GM12878 (cell line): Measurements from ENCODE around the gene ARMC3. TPM values are rescaled to one million over a fixed set of nuclear protein-coding genes. Genes with fewer than 3 reads are reported as not detected.

Experiments used
- ATAC-seq: fragments of 200-7000 bp; cut with Tn5 transposase; 3 replicates; pipeline ENCODE4 v1.9.1; 2020; ENCODE audit warnings: mild to moderate bottlenecking, moderate library complexity
- BruUV-seq: library from RNA; stranded (reverse); fragments of 400-500 nt; replicated peaks from 2 replicates; lab custom pipeline; 2021; lab: Mats Ljungman, UMichigan
- CTCF ChIA-PET: fragments of 300-600 bp; sonication (Branson Sonifier 250); formaldehyde crosslinking; extraction: SDS; loops from one replicate; lab custom pipeline; 2021; ENCODE audit warnings: inconsistent platforms; lab: Yijun Ruan, JAX
- POLR2A ChIA-PET: fragments of 350-600 bp; formaldehyde crosslinking; extraction: SDS; loops from one replicate; lab custom pipeline; 2021; ENCODE audit warnings: inconsistent platforms; lab: Charles Lee
- RAD21 ChIA-PET: fragments of 300-600 bp; sonication (Branson Sonifier 250); formaldehyde crosslinking; loops from one replicate; lab custom pipeline; 2023; ENCODE audit warnings: antibody characterized with exemption; ENCODE audit not compliant: unreplicated experiment; lab: Charles Lee
- SMC1A ChIA-PET: fragments of 300-600 bp; sonication (Branson Sonifier 250); formaldehyde crosslinking; loops from one replicate; lab custom pipeline; 2023; ENCODE audit not compliant: unreplicated experiment, uncharacterized antibody; lab: Charles Lee
- DNase-seq: peaks from one replicate; pipeline ENCODE4 v3.0.0-alpha.2; 2011; ENCODE audit warnings: low read depth, low spot score
- FAIRE-seq: peaks from 3 replicates; lab custom pipeline; 2011; peaks lifted over from hg19 to GRCh38; lab: Jason Lieb, UNC
- H2AFZ ChIP-seq: 2 replicates; pipeline ENCODE4 v1.6.0; 2011; ENCODE audit warnings: low read depth, low read length, control low read depth; ENCODE audit not compliant: control insufficient read depth
- H3K27ac ChIP-seq: 2 replicates; pipeline ENCODE4 v1.5.1; 2011; ENCODE audit warnings: control low read depth; ENCODE audit not compliant: control insufficient read depth, insufficient read depth
- H3K27me3 ChIP-seq, 2 experiments: replicated peaks in 1 of 2; 2 replicates each; pipeline versions ENCODE4 v1.6.0 to v1.6.1; 2011; ENCODE audit warnings: low read length in 1 of 2; ENCODE audit not compliant: control insufficient read depth in 2 of 2, insufficient read depth in 2 of 2
- H3K36me3 ChIP-seq, 2 experiments: 2 replicates each; pipeline ENCODE4 v1.5.1; 2011; ENCODE audit warnings: low read length in 1 of 2; ENCODE audit not compliant: control insufficient read depth in 2 of 2, insufficient read depth in 2 of 2
- H3K4me1 ChIP-seq: 2 replicates; pipeline ENCODE4 v1.6.1; 2011; ENCODE audit warnings: mild to moderate bottlenecking, low read length, moderate library complexity, mixed read lengths; ENCODE audit not compliant: control insufficient read depth, insufficient read depth
- H3K4me2 ChIP-seq: 2 replicates; pipeline ENCODE4 v1.6.0; 2011; ENCODE audit warnings: control low read depth; ENCODE audit not compliant: control insufficient read depth, insufficient read depth
- H3K4me3 ChIP-seq: fragments of 200-600 bp; sonication (generic); 2 replicates; pipeline ENCODE4 v1.5.1; 2016
- H3K79me2 ChIP-seq: 2 replicates; pipeline ENCODE4 v1.6.0; 2011; ENCODE audit warnings: low read length; ENCODE audit not compliant: control insufficient read depth, insufficient read depth
- H3K9ac ChIP-seq: 2 replicates; pipeline ENCODE4 v1.8.0; 2011; ENCODE audit warnings: low read length, control low read depth, mixed read lengths; ENCODE audit not compliant: control insufficient read depth, insufficient read depth
- H3K9me3 ChIP-seq: replicated peaks from 3 replicates; pipeline ENCODE4 v1.5.1; 2011; ENCODE audit warnings: mild to moderate bottlenecking, low read length; ENCODE audit not compliant: control insufficient read depth, insufficient read depth
- H4K20me1 ChIP-seq: 2 replicates; pipeline ENCODE4 v1.6.0; 2011; ENCODE audit not compliant: control insufficient read depth, insufficient read depth
- HDAC2 ChIP-seq: fragments of 200-600 bp; sonication (generic); IDR thresholded peaks from 2 replicates; pipeline ENCODE4 v1.6.1; 2017
- IKZF2 ChIP-seq, 2 experiments: fragments of 450-650 bp; IDR thresholded peaks; 2 replicates each; pipeline ENCODE4 v1.6.1; 2017; ENCODE audit warnings: mild to moderate bottlenecking in 2 of 2, moderate library complexity in 2 of 2
- JUNB ChIP-seq: IDR thresholded peaks from 2 replicates; pipeline ENCODE4 v1.6.1; 2016; ENCODE audit warnings: antibody characterized with exemption, mild to moderate bottlenecking
- NFIC ChIP-seq: IDR thresholded peaks from 2 replicates; pipeline ENCODE4 v1.6.1; 2012; ENCODE audit warnings: low read depth, mild to moderate bottlenecking, inconsistent platforms, low read length, moderate library complexity
- PML ChIP-seq: IDR thresholded peaks from 2 replicates; pipeline ENCODE4 v1.6.1; 2012; ENCODE audit warnings: low read length, inconsistent platforms
- REST ChIP-seq: IDR thresholded peaks from 2 replicates; pipeline ENCODE4 v1.6.1; 2012; ENCODE audit warnings: mild to moderate bottlenecking, low read depth, low read length
- RUNX3 ChIP-seq: IDR thresholded peaks from 2 replicates; pipeline ENCODE4 v1.6.1; 2012; ENCODE audit warnings: low read length, inconsistent platforms
- STAT3 ChIP-seq: IDR thresholded peaks from 2 replicates; pipeline ENCODE4 v1.6.1; 2011; ENCODE audit warnings: low read depth, low read length, improper control_type of control experiment
- TAF1 ChIP-seq: IDR thresholded peaks from 2 replicates; pipeline ENCODE4 v1.6.1; 2011; ENCODE audit warnings: mild to moderate bottlenecking, low read depth, low read length, borderline replicate concordance
- YBX1 ChIP-seq: fragments of 450-650 bp; IDR thresholded peaks from 2 replicates; pipeline ENCODE4 v1.6.1; 2016; ENCODE audit warnings: antibody characterized with exemption
- WGBS: methylation state at CpG from one replicate; pipeline ENCODE4 v1.1.6; 2016; ENCODE audit warnings: low lambda C conversion rate; ENCODE audit not compliant: insufficient replicate concordance, insufficient coverage; ENCODE audit errors: missing lambda C conversion rate; 5-methylcytosine and 5-hydroxymethylcytosine counted together
- in situ Hi-C: fragments of 300-500 bp; cut with MboI; formaldehyde crosslinking; loops from 9 replicates; pipeline ENCODE4 v1.14.3; 2018; ENCODE audit warnings: mixed read lengths
- intact Hi-C: fragments of 100-400 bp; cut with micrococcal nuclease; formaldehyde crosslinking; loops from one replicate; pipeline ENCODE4 v1.14.2; 2022; ENCODE audit not compliant: unreplicated experiment
- polyA plus RNA-seq, 11 experiments: library from polyadenylated mRNA; depleted of rRNA in 4 of 11; unstranded in 6 of 11; stranded (reverse) in 5 of 11; fragments of >200 nt; fragmentation: Nextera tagmentation in 4 of 11; fragmentation: Illumina TruSeq in 1 of 11; extraction: Ambion mirVana in 4 of 11; extraction: Trizol in 1 of 11; gene quantifications; 1 replicate in 1 of 11; 2 replicates in 10 of 11; pipeline versions ENCODE4 v1.2.1 to v1.2.3, GENCODE V29; 2011 to 2016; ENCODE audit warnings: inconsistent platforms in 2 of 11, missing spikeins in 2 of 11, low read depth in 1 of 11
- total RNA-seq, 4 experiments: library from RNA; depleted of rRNA in 3 of 4; stranded (reverse); fragments of >200 nt in 3 of 4; fragmentation: Illumina TruSeq in 1 of 4; extraction: Trizol in 1 of 4; gene quantifications; 2 replicates each; pipeline versions ENCODE4 v1.2.1 to v1.2.3, GENCODE V29; 2013 to 2021

The ARMC3 gene
- total and polyA plus RNA-seq, 10 of the 15 experiments (the other 5 are each of a cell fraction or from before 2014, with no cell fraction given): 0.01 to 0.06 TPM; not detected in 8

- Histone ChIP-seq H4K20me1 (no peaks in the 10 kb centered on the region), H3K27ac (no peak overlapping the region), H3K4me2 (no peak overlapping the region), H2AFZ (no peak overlapping the region), H3K36me3 (no peaks in the 10 kb centered on the region), H3K4me3 (no peak overlapping the region), H3K9me3 (no peaks in the 10 kb centered on the region; the same call in 2 of the 3 replicates), H3K79me2 (no peaks in the 10 kb centered on the region), H3K9ac (no peak overlapping the region), H3K4me1 (no peaks in the 10 kb centered on the region), H3K27me3 (peaks cover 0 to 3% of the 10 kb centered on the region in 2 experiments; a peak in 1 of 4 replicates)
- intact Hi-C loops (no loop called here), in situ Hi-C loops (loop anchor here (5.0 to 25.0 kb wide), 2 partner anchors 731 to 996 kb away; no protein-coding TSS in a partner anchor)
- WGBS: 51% methylated on average over 5 of the region's 5 CpGs
- DNase-seq: no peak
- no peak for FAIRE-seq
- SMC1A ChIA-PET: interaction anchor here (0.6 to 1.3 kb wide), 2 partner anchors 10 to 1501 kb away, joined by 3 to 4 read pairs; no protein-coding TSS in a partner anchor
- TF ChIP-seq PML (no peak), TAF1 (no peak), IKZF2 (IDR thresholded peaks at IDR 0.05) (no peak), YBX1 (no peak), RUNX3 (no peak), REST (no peak), STAT3 (no peak), NFIC (no peak), HDAC2 (no peak), JUNB (no peak)
- CTCF ChIA-PET: interaction anchor here (0.7 to 1.0 kb wide), 5 partner anchors 8 to 1003 kb away, joined by 3 read pairs; no protein-coding TSS in a partner anchor
- BruUV-seq: no TSS peak
- RAD21 ChIA-PET: interaction anchor here (0.6 kb wide), 1 partner anchor 137 kb away, joined by 3 read pairs; no protein-coding TSS in a partner anchor
- no peak for ATAC-seq
- POLR2A ChIA-PET: no interaction called here
Observed at GRCh38 chr10:22993314-22993713, 65.5 kb downstream of the ARMC3 start.
